Measurements from ENCODE around the gene STARD3NL. TPM values are rescaled to one million over a fixed set of nuclear protein-coding genes. Genes with fewer than 3 reads are reported as not detected.
A peak's percentile ranks its signal among the peaks of the same experiment; 100 is the strongest.
"Not testable (repeated sequence)": the region's sequence is repeated elsewhere in the genome, so short reads cannot be mapped to it uniquely, and the experiment has no call there.

The STARD3NL gene
- total RNA-seq, 4 donors from 2014 or later: 2.6 to 41.4 (median 28.6) TPM

- 53% methylated on average over 2 of the region's 2 CpGs; no CpG with 5 or more reads in 1 of the 2 donors for WGBS, 2 donors (ENCODE audit: low coverage in 1 of 2)
- in situ Hi-C loops (cut with MboI; ENCODE audit: low pct_ligation_motif_present in 1 of 4, low pct_unique_long_range_greater_than_20kb in 1 of 4, low sequenced_read_pairs in 3 of 4) (no loop called here), intact Hi-C loops (cut with DNase I; ENCODE audit: low total_unique reads) (no loop called here)
- Histone ChIP-seq H3K36me3 (no peaks in the 10 kb centered on the region), H3K9me3 (no peaks in the 10 kb centered on the region), H3K4me3 (no peak overlapping the region), H3K4me1 (peaks cover 0 to 6% (median 0%) of the 10 kb centered on the region in 4 donors), H3K27ac (peak overlapping the region in 2 of 4 donors; percentile 1 to 24), H3K27me3 (no peaks in the 10 kb centered on the region)
- TF ChIP-seq POLR2AphosphoS5 (IDR thresholded peaks at IDR 0.05): no peak
- no peak for DNase-seq
Observed at GRCh38 chr7:38169847-38170246, 8.2 kb upstream of the STARD3NL start.

DNA sequence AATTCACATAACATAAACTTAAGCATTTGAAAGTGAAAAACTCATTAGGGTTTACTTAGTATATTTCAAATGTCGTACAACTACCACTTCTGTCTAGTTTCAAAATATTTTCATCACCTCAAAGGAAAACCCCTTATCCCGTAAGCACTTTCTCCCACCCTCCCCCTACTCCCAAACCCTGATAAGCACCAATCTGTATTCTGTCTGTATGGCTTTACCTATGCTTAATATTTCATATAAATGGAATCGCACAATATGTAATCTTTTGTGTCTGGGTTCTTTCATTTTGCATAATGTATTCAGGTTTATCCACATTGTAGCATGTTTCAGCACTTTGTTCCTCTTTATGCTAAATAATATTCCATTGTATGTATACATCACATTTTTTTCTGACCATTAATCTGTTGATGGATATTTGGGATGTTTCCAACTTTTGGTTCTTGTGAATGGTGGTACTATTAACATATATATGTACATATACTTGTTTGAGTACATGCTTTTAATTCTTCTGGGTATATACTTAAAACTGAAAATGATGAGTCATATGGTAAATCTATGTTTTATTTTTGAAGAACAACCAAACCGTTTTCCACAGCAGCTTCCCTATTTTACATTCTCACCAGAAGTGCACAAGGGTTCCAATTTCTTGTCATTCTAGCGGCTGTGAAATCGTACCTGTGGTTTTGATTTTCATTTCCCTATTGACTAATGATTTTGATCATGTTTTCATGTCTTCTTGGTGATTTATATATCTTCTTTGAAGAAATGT, 6.2 kb upstream of the STARD3NL start:
- Histone ChIP-seq H3K36me3 (no peaks in the 10 kb centered on the region), H3K27ac (no peak overlapping the region), H3K4me3 (no peak overlapping the region), H3K4me1 (peaks cover 0 to 6% (median 0%) of the 10 kb centered on the region in 4 donors), H3K27me3 (no peaks in the 10 kb centered on the region), H3K9me3 (no peaks in the 10 kb centered on the region)
- no peak for TF ChIP-seq POLR2A (IDR thresholded peaks at IDR 0.05)
- no peak for TF ChIP-seq EP300 (IDR thresholded peaks at IDR 0.05; ENCODE audit: low read depth)
- no peak for TF ChIP-seq CTCF (IDR thresholded peaks at IDR 0.05)
- no peak for TF ChIP-seq POLR2AphosphoS5 (IDR thresholded peaks at IDR 0.05)
- WGBS, 2 donors (ENCODE audit: low coverage in 1 of 2): 54 to 64% methylated on average over 6 of the region's 6 CpGs
- intact Hi-C loops (cut with DNase I; ENCODE audit: low total_unique reads): no loop called here
- DNase-seq: no peak
- in situ Hi-C loops (cut with MboI; ENCODE audit: low pct_ligation_motif_present in 1 of 4, low pct_unique_long_range_greater_than_20kb in 1 of 4, low sequenced_read_pairs in 3 of 4): no loop called here

DNA sequence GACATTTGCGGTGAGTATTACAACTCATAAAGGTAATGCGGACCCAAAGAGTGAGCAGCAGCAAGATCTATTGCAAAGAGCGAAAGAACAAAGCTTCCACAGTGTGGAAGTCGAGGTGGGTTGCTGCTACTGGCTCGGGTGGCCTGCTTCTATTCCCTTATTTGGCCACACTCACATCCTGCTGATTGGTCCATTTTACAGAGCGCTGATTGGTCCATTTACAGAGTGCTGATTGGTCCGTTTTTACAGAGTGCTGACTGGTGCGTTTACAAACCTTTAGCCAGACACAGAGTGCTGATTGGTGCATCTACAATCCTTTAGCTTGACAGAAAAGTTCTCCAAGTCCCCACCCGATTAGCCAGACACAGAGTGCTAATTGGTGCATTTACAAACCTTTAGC, 2.5 kb upstream of the STARD3NL start:
- H3K4me3 ChIP-seq; in situ Hi-C loops (cut with MboI; ENCODE audit: low pct_ligation_motif_present in 1 of 4, low pct_unique_long_range_greater_than_20kb in 1 of 4, low sequenced_read_pairs in 3 of 4); H3K27ac ChIP-seq; DNase-seq; intact Hi-C loops (cut with DNase I; ENCODE audit: low total_unique reads); H3K9me3 ChIP-seq; H3K36me3 ChIP-seq; H3K27me3 ChIP-seq: not testable (repeated sequence)
- 94% methylated on average over 9 of the region's 9 CpGs; no CpG with 5 or more reads in 1 of the 2 donors for WGBS, 2 donors (ENCODE audit: low coverage in 1 of 2)
- peaks cover 0 to 25% (median 19%) of the 10 kb centered on the region in 4 donors for H3K4me1 ChIP-seq

DNA sequence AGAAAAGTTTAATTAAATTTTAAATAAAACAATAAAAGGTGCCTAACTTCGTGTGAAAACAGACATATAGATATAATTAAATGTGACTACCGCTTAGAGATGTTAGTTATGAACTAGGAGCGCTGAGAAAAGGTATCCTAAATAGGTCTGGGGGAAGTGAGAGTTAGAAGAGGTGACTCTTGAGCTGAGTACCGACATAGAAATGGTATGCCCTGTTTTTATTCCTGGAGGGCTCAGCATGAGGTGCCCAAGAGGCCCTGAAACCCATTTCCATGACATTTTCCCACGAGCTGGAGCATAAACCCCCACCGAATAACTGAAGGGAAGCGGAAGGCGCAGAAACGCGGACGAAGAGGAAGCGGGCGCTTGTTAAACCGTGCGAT, 433 bp upstream of the STARD3NL start:
- H3K4me1 ChIP-seq: peaks cover 0 to 38% (median 21%) of the 10 kb centered on the region in 4 donors
- no peaks in the 10 kb centered on the region for H3K9me3 ChIP-seq
- peak overlapping the region; percentile 88 to 96 (median 93) for H3K27ac ChIP-seq
- DNase-seq: no peak
- no peaks in the 10 kb centered on the region for H3K27me3 ChIP-seq
- H3K4me3 ChIP-seq: peak overlapping the region; percentile 14 to 96 (median 71)
- no peak for TF ChIP-seq POLR2A (IDR thresholded peaks at IDR 0.05)
- TF ChIP-seq CTCF (IDR thresholded peaks at IDR 0.05): no peak
- no peak for TF ChIP-seq EP300 (IDR thresholded peaks at IDR 0.05; ENCODE audit: low read depth)
- TF ChIP-seq POLR2AphosphoS5 (IDR thresholded peaks at IDR 0.05): peak in 1 of 3 donors; percentile 17
- WGBS, 2 donors (ENCODE audit: low coverage in 1 of 2): 4 to 13% methylated on average over 9 to 15 of the region's 15 CpGs
- no peaks in the 10 kb centered on the region for H3K36me3 ChIP-seq
- in situ Hi-C loops (cut with MboI; ENCODE audit: low pct_ligation_motif_present in 1 of 4, low pct_unique_long_range_greater_than_20kb in 1 of 4, low sequenced_read_pairs in 3 of 4): no loop called here
- intact Hi-C loops (cut with DNase I; ENCODE audit: low total_unique reads): no loop called here

GRCh38 chr7:38178695-38179344, 775 bp downstream of the STARD3NL start:
- in situ Hi-C loops (cut with MboI; ENCODE audit: low pct_ligation_motif_present in 1 of 4, low pct_unique_long_range_greater_than_20kb in 1 of 4, low sequenced_read_pairs in 3 of 4) (no loop called here), intact Hi-C loops (cut with DNase I; ENCODE audit: low total_unique reads) (no loop called here)
- Histone ChIP-seq H3K4me1 (peaks cover 0 to 38% (median 21%) of the 10 kb centered on the region in 4 donors), H3K9me3 (no peaks in the 10 kb centered on the region), H3K36me3 (no peaks in the 10 kb centered on the region), H3K4me3 (peak overlapping the region; percentile 62 to 96 (median 71)), H3K27ac (peak overlapping the region; percentile 88 to 96 (median 93)), H3K27me3 (no peaks in the 10 kb centered on the region)
- DNase-seq: no peak
- WGBS, 2 donors (ENCODE audit: low coverage in 1 of 2): 7 to 11% methylated on average over 9 to 15 of the region's 15 CpGs
- TF ChIP-seq POLR2AphosphoS5 (IDR thresholded peaks at IDR 0.05) (no peak), CTCF (IDR thresholded peaks at IDR 0.05) (peak in 2 of 5 experiments; percentile 1 to 36), POLR2A (IDR thresholded peaks at IDR 0.05) (no peak), EP300 (IDR thresholded peaks at IDR 0.05; ENCODE audit: low read depth) (no peak)

Data from transverse colon (tissue), 4 donors.